Neural cell (in vitro differentiated cells): Measurements from ENCODE around the gene CA6.

Experiments used
- CTCF ChIP-seq: fragments of 450-650 bp; IDR thresholded peaks from 2 replicates; pipeline ENCODE4 v1.5.1; 2014; ENCODE audit warnings: antibody characterized with exemption, mild to moderate bottlenecking, moderate library complexity; ENCODE audit not compliant: poor library complexity, severe bottlenecking
- EZH2 ChIP-seq: fragments of 200-600, 300-800 bp; shearing (Covaris generic), sonication (generic); IDR thresholded peaks from 2 replicates; pipeline ENCODE4 v1.6.1; 2014; ENCODE audit warnings: antibody characterized with exemption, low read length, borderline replicate concordance, mild to moderate bottlenecking; ENCODE audit not compliant: insufficient read depth, poor library complexity, severe bottlenecking
- POLR2AphosphoS5 ChIP-seq: IDR thresholded peaks from 2 replicates; pipeline ENCODE4 v1.6.1; 2012
- TAF1 ChIP-seq: IDR thresholded peaks from 2 replicates; pipeline ENCODE4 v1.6.1; 2012; ENCODE audit warnings: low read depth

DNA sequence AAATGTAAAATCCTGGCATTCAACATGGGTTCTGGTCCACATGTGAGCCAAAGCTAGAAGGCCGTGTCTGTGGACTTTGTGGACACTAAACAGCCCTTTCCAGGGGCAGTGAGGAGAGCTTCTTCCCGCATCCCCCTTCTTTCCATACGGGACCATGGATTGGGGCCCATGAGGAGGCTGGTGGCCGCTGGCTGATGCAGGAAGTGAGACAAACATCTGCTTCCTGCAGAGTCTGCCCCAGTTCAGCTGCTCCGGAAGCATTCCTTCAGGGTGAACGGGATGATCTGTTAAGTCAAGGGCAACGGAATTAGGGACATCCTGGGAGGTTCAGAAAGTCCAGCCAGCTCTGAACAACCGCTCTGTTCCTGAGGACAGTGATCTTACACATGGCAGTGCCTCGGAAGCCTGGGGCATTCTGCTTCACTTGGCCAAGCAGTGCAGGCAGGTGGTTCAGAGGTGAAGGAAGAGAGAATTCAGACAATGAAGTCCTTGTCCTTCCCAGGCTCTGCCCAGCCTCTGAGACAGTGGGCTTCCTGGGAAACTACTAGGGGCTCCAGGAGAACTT, 1.5 kb downstream of the CA6 start:
- no peak for TF ChIP-seq CTCF
- TF ChIP-seq EZH2: no peak
- no peak for TF ChIP-seq POLR2AphosphoS5
- TF ChIP-seq TAF1: no peak
